ENCODE measurements around the gene SLA2.

- no peak for TF ChIP-seq CTCF (IDR thresholded peaks at IDR 0.05)
- TF ChIP-seq POLR2A (IDR thresholded peaks at IDR 0.05), result no peak
These were observed 69.9 kb downstream of the SLA2 start for GRCh38 chr20:36576081-36576445.
